Liver (tissue), 9 donors: ENCODE data around the gene TBCCD1. TPM values are rescaled to one million over a fixed set of nuclear protein-coding genes. Genes with fewer than 3 reads are reported as not detected.

Source experiments
- DNase-seq: peaks from one replicate; pipeline ENCODE4 v3.0.0-alpha.2; 2017; ENCODE audit warnings: low spot score
- H3K27ac ChIP-seq, 2 donors: one replicate each; pipeline ENCODE4 v1.7.0; 2013; ENCODE audit warnings: inconsistent platforms in 2 of 2, low read length in 2 of 2, control low read depth in 1 of 2, low read depth in 1 of 2, mild to moderate bottlenecking in 1 of 2
- H3K27me3 ChIP-seq, 4 donors: one replicate each; pipeline versions ENCODE4 v1.6.1 to v1.7.0; 2013; ENCODE audit warnings: low read length in 3 of 4, inconsistent platforms in 1 of 4, mild to moderate bottlenecking in 1 of 4, moderate library complexity in 1 of 4; ENCODE audit not compliant: control insufficient read depth in 4 of 4, insufficient read depth in 4 of 4
- H3K36me3 ChIP-seq, 4 donors: one replicate each; pipeline versions ENCODE4 v1.6.1 to v1.7.0; 2013; ENCODE audit warnings: low read length in 3 of 4, mild to moderate bottlenecking in 3 of 4, low read depth in 1 of 4, moderate library complexity in 1 of 4; ENCODE audit not compliant: control insufficient read depth in 4 of 4, insufficient read depth in 3 of 4
- H3K4me1 ChIP-seq, 4 donors: one replicate each; pipeline versions ENCODE4 v1.6.1 to v1.7.0; 2013; ENCODE audit warnings: low read length in 3 of 4, mild to moderate bottlenecking in 3 of 4, moderate library complexity in 1 of 4; ENCODE audit not compliant: control insufficient read depth in 4 of 4, insufficient read depth in 4 of 4
- H3K4me3 ChIP-seq, 3 donors: one replicate each; pipeline versions ENCODE4 v1.6.1 to v1.7.0; 2013; ENCODE audit warnings: low read length in 3 of 3, control low read depth in 1 of 3, low read depth in 1 of 3, mild to moderate bottlenecking in 1 of 3
- H3K9ac ChIP-seq, 2 donors: one replicate each; pipeline ENCODE4 v1.7.0; 2013; ENCODE audit warnings: low read length in 2 of 2, mild to moderate bottlenecking in 2 of 2, moderate library complexity in 2 of 2, control low read depth in 1 of 2, low read depth in 1 of 2
- H3K9me3 ChIP-seq, 4 donors: one replicate each; pipeline versions ENCODE4 v1.6.1 to v1.7.0; 2013; ENCODE audit warnings: low read length in 3 of 4; ENCODE audit not compliant: control insufficient read depth in 4 of 4
- EGR1 ChIP-seq, 2 donors: IDR thresholded peaks; 2 replicates each; pipeline ENCODE4 v1.6.1; 2016 to 2018; ENCODE audit warnings: antibody characterized with exemption in 2 of 2, low read depth in 2 of 2
- FOXA2 ChIP-seq: IDR thresholded peaks from 2 replicates; pipeline ENCODE4 v1.6.1; 2016; ENCODE audit warnings: antibody characterized with exemption
- GABPA ChIP-seq, 2 donors: IDR thresholded peaks in 1 of 2; conservative IDR thresholded peaks in 1 of 2; 2 replicates each; pipeline ENCODE4 v1.6.1; 2016; ENCODE audit warnings: antibody characterized with exemption in 2 of 2, mild to moderate bottlenecking in 1 of 2, moderate library complexity in 1 of 2
- HNF4G ChIP-seq: IDR thresholded peaks from 2 replicates; pipeline ENCODE4 v1.6.1; 2016; ENCODE audit warnings: antibody characterized with exemption
- JUND ChIP-seq, 2 donors: IDR thresholded peaks; 2 replicates each; pipeline ENCODE4 v1.6.1; 2016; ENCODE audit warnings: antibody characterized with exemption in 2 of 2
- MAX ChIP-seq: IDR thresholded peaks from 2 replicates; pipeline ENCODE4 v1.6.1; 2016; ENCODE audit warnings: antibody characterized with exemption
- NR2F2 ChIP-seq: IDR thresholded peaks from 2 replicates; pipeline ENCODE4 v1.6.1; 2016; ENCODE audit warnings: antibody characterized with exemption
- RAD21 ChIP-seq, 2 donors: IDR thresholded peaks; 2 replicates each; pipeline ENCODE4 v1.6.1; 2016; ENCODE audit warnings: antibody characterized with exemption in 2 of 2, mild to moderate bottlenecking in 2 of 2
- RXRA ChIP-seq, 2 donors: IDR thresholded peaks; 2 replicates each; pipeline ENCODE4 v1.6.1; 2017 to 2018; ENCODE audit warnings: antibody characterized with exemption in 2 of 2, mild to moderate bottlenecking in 1 of 2
- SP1 ChIP-seq: IDR thresholded peaks from 2 replicates; pipeline ENCODE4 v1.6.1; 2018; ENCODE audit warnings: antibody characterized with exemption, mild to moderate bottlenecking
- TAF1 ChIP-seq: conservative IDR thresholded peaks from 2 replicates; pipeline ENCODE4 v1.6.1; 2016; ENCODE audit warnings: antibody characterized with exemption, mild to moderate bottlenecking
- YY1 ChIP-seq: IDR thresholded peaks from 2 replicates; pipeline ENCODE4 v1.6.1; 2016; ENCODE audit warnings: antibody characterized with exemption, mild to moderate bottlenecking
- ZBTB33 ChIP-seq: IDR thresholded peaks from 2 replicates; pipeline ENCODE4 v1.6.1; 2016; ENCODE audit warnings: antibody characterized with exemption
- WGBS: extraction: QIAGEN DNeasy Blood & Tissue Kit; methylation state at CpG from one replicate; pipeline ENCODE4 v1.1.7; 2013; 5-methylcytosine and 5-hydroxymethylcytosine counted together
- polyA plus RNA-seq, 2 donors: library from polyadenylated mRNA; stranded (reverse) in 1 of 2; unstranded in 1 of 2; fragments of 200-250 nt in 1 of 2; fragments of >200 nt in 1 of 2; fragmentation: Nextera tagmentation in 1 of 2; extraction: Ambion mirVana in 1 of 2; gene quantifications; one replicate each; pipeline versions ENCODE4 v1.2.1 to v1.2.3, GENCODE V29; 2013 to 2015
- total RNA-seq, 2 donors: library from RNA; depleted of rRNA; stranded (reverse); fragments of >200 nt; gene quantifications; one replicate each; pipeline ENCODE4 v1.2.3, GENCODE V29; 2014
- TF ChIP-seq, protein P1 (sequence below): IDR thresholded peaks from 2 replicates; pipeline ENCODE4 v1.6.1; 2016; ENCODE audit warnings: antibody characterized with exemption, mild to moderate bottlenecking
- TF ChIP-seq, protein P2 (sequence below): IDR thresholded peaks from 2 replicates; pipeline ENCODE4 v1.6.1; 2016; ENCODE audit warnings: antibody characterized with exemption
- TF ChIP-seq, protein P3 (sequence below): fragments of 150-350 bp; IDR thresholded peaks from 2 replicates; pipeline ENCODE4 v1.5.1; 2017; ENCODE audit warnings: improper control_type of control experiment, low read depth, low read length; ENCODE audit not compliant: missing input control
- donor health status: healthy.
- donor health status: healthy.
- donor health status: healthy.
- donor health status: healthy.
- donor health status: healthy.

TBCCD1 gene
- total and polyA plus RNA-seq, 4 donors: 4.9 to 16.2 (median 10.6) TPM

DNA sequence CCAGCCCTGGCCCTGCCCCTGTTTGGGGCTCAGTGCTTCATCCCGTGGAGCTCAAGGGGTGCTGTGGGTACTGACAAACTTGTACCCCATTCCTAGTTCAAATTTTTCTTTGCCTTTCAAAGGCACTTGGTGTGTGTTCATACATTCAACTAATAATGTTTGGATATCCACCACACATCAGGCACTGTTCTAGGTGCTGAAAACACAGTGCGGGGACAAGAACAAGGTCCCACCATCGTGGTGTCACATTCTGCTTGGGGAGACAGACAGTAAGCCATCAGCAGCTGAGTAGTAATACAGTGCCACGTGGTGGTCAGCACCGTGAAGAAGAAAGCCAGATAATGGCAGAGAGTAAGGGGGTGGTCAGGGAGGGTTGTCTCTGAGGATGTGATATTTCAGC, 55.4 kb downstream of the TBCCD1 start (continued):
- TF ChIP-seq, protein P1, sequence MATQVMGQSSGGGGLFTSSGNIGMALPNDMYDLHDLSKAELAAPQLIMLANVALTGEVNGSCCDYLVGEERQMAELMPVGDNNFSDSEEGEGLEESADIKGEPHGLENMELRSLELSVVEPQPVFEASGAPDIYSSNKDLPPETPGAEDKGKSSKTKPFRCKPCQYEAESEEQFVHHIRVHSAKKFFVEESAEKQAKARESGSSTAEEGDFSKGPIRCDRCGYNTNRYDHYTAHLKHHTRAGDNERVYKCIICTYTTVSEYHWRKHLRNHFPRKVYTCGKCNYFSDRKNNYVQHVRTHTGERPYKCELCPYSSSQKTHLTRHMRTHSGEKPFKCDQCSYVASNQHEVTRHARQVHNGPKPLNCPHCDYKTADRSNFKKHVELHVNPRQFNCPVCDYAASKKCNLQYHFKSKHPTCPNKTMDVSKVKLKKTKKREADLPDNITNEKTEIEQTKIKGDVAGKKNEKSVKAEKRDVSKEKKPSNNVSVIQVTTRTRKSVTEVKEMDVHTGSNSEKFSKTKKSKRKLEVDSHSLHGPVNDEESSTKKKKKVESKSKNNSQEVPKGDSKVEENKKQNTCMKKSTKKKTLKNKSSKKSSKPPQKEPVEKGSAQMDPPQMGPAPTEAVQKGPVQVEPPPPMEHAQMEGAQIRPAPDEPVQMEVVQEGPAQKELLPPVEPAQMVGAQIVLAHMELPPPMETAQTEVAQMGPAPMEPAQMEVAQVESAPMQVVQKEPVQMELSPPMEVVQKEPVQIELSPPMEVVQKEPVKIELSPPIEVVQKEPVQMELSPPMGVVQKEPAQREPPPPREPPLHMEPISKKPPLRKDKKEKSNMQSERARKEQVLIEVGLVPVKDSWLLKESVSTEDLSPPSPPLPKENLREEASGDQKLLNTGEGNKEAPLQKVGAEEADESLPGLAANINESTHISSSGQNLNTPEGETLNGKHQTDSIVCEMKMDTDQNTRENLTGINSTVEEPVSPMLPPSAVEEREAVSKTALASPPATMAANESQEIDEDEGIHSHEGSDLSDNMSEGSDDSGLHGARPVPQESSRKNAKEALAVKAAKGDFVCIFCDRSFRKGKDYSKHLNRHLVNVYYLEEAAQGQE: no peak
- TF ChIP-seq FOXA2 (no peak), MAX (no peak)
- TF ChIP-seq, protein P2, sequence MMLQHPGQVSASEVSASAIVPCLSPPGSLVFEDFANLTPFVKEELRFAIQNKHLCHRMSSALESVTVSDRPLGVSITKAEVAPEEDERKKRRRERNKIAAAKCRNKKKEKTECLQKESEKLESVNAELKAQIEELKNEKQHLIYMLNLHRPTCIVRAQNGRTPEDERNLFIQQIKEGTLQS: no peak

DNA sequence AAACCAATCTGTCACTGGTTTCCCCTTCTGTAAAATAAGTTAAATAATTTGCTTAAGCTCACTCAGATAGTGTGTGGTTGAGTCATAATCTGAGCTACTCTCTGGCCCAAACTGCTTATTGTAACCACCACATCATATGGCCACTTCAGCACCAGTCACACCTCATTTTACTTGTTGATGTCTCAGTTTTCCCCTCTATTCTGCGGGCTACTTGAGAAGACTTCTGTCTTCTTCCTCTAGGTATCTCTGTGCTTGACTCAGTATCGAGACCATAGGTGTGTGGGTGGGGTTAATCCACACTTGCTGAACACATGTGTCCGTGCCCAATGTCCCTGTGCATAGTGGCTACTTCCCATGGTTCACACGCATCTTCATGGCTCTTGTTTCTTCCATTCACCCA, 55.9 kb downstream of the TBCCD1 start:
- H3K9ac ChIP-seq: no peak overlapping the region
- WGBS: 91% methylated on average over 4 of the region's 4 CpGs
- no peaks in the 10 kb centered on the region for H3K9me3 ChIP-seq
- no peak overlapping the region for H3K4me3 ChIP-seq
- no peak for DNase-seq
- TF ChIP-seq, protein P1: no peak
- no peak for TF ChIP-seq HNF4G
- no peak for TF ChIP-seq YY1
- TF ChIP-seq, protein P2: no peak
- TF ChIP-seq GABPA (IDR thresholded peaks at IDR 0.05 in 1 of 2, conservative IDR thresholded peaks at IDR 0.05 in 1 of 2): no peak
- no peak for TF ChIP-seq EGR1 (IDR thresholded peaks at IDR 0.05; ENCODE audit: low read depth in 2 of 2)
- TF ChIP-seq MAX: no peak
- TF ChIP-seq JUND (IDR thresholded peaks at IDR 0.05): no peak
- no peak for TF ChIP-seq ZBTB33
- no peak for TF ChIP-seq SP1
- no peak for TF ChIP-seq RAD21 (IDR thresholded peaks at IDR 0.05)
- no peak for TF ChIP-seq NR2F2
- TF ChIP-seq, protein P3, sequence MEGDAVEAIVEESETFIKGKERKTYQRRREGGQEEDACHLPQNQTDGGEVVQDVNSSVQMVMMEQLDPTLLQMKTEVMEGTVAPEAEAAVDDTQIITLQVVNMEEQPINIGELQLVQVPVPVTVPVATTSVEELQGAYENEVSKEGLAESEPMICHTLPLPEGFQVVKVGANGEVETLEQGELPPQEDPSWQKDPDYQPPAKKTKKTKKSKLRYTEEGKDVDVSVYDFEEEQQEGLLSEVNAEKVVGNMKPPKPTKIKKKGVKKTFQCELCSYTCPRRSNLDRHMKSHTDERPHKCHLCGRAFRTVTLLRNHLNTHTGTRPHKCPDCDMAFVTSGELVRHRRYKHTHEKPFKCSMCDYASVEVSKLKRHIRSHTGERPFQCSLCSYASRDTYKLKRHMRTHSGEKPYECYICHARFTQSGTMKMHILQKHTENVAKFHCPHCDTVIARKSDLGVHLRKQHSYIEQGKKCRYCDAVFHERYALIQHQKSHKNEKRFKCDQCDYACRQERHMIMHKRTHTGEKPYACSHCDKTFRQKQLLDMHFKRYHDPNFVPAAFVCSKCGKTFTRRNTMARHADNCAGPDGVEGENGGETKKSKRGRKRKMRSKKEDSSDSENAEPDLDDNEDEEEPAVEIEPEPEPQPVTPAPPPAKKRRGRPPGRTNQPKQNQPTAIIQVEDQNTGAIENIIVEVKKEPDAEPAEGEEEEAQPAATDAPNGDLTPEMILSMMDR: no peak
- no peak for TF ChIP-seq RXRA (IDR thresholded peaks at IDR 0.05)
- TF ChIP-seq TAF1: no peak
- no peak for TF ChIP-seq FOXA2
- H3K4me1 ChIP-seq: no peaks in the 10 kb centered on the region
- peaks cover 0 to 4% (median 0%) of the 10 kb centered on the region in 4 donors for H3K27me3 ChIP-seq
- H3K27ac ChIP-seq: no peak overlapping the region
- H3K36me3 ChIP-seq: no peaks in the 10 kb centered on the region
